GM12878 (cell line): Measurements from ENCODE around the gene CAP2.
"Not testable (repeated sequence)": the region's sequence is repeated elsewhere in the genome, so short reads cannot be mapped to it uniquely, and the experiment has no call there.

Source experiments
- ATF7 ChIP-seq: fragments of 450-650 bp; IDR thresholded peaks from 2 replicates; pipeline ENCODE4 v1.6.1; 2016; ENCODE audit warnings: low read depth, mild to moderate bottlenecking
- CTCF ChIP-seq, 3 experiments: IDR thresholded peaks in 2 of 3; conservative IDR thresholded peaks in 1 of 3; 2 replicates each; pipeline ENCODE4 v1.5.1; 2011; ENCODE audit warnings: low read depth in 3 of 3, low read length in 3 of 3, mild to moderate bottlenecking in 3 of 3, control low read depth in 2 of 3, moderate library complexity in 2 of 3, inconsistent platforms in 1 of 3, mixed read lengths in 1 of 3; ENCODE audit not compliant: control insufficient read depth in 2 of 3, insufficient read depth in 1 of 3; ENCODE audit errors: extremely low read depth in 1 of 3
- E2F4 ChIP-seq: IDR thresholded peaks from 2 replicates; pipeline ENCODE4 v1.6.1; 2012; ENCODE audit warnings: low read depth, low read length, improper control_type of control experiment
- NR2F1 ChIP-seq: fragments of 450-650 bp; conservative IDR thresholded peaks from 2 replicates; pipeline ENCODE4 v1.6.1; 2017; ENCODE audit warnings: mild to moderate bottlenecking
- POLR2A ChIP-seq: IDR thresholded peaks from 2 replicates; pipeline ENCODE4 v1.6.1; 2011; ENCODE audit warnings: low read depth, mild to moderate bottlenecking, low read length
- POLR2AphosphoS5 ChIP-seq: IDR thresholded peaks from 2 replicates; pipeline ENCODE4 v1.6.1; 2011; ENCODE audit warnings: mild to moderate bottlenecking, low read length, inconsistent platforms
- YY1 ChIP-seq: IDR thresholded peaks from 2 replicates; pipeline ENCODE4 v1.6.1; 2011; ENCODE audit warnings: low read depth, mild to moderate bottlenecking, low read length
- TF ChIP-seq, protein P1 (sequence below): fragments of 450-650 bp; formaldehyde crosslinking; IDR thresholded peaks from 2 replicates; pipeline ENCODE4 v1.5.0; 2022; ENCODE audit warnings: mild to moderate bottlenecking, missing genetic modification characterization
- TF ChIP-seq, protein P2 (sequence below): IDR thresholded peaks from 2 replicates; pipeline ENCODE4 v1.6.1; 2012; ENCODE audit warnings: low read depth, low read length, improper control_type of control experiment

DNA sequence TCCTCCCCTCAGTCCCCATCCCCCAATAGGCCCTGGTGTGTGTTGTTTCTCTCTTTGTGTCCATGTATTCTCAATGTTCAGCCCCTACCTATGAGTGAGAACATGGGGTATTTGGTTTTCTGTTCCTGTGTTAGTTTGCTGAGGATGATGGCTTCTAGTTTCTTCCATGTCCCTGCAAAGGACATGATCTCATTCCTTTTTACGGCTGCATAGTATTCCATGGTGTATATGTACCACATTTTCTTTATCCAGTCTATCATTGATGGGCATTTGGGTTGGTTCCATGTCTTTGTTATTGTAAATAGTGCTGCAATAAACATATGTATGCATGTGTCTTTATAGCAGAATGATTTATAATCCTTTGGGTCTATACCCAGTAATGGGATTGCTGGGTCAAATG, 21.0 kb downstream of the CAP2 start:
- TF ChIP-seq YY1; CTCF (IDR thresholded peaks at IDR 0.05 in 2 of 3, conservative IDR thresholded peaks at IDR 0.05 in 1 of 3; ENCODE audit: control insufficient read depth in 2 of 3, extremely low read depth in 1 of 3, insufficient read depth in 1 of 3, low read depth in 3 of 3, low read length in 3 of 3); POLR2AphosphoS5; E2F4; POLR2A; NR2F1; ATF7: not testable (repeated sequence)
- TF ChIP-seq, protein P1, sequence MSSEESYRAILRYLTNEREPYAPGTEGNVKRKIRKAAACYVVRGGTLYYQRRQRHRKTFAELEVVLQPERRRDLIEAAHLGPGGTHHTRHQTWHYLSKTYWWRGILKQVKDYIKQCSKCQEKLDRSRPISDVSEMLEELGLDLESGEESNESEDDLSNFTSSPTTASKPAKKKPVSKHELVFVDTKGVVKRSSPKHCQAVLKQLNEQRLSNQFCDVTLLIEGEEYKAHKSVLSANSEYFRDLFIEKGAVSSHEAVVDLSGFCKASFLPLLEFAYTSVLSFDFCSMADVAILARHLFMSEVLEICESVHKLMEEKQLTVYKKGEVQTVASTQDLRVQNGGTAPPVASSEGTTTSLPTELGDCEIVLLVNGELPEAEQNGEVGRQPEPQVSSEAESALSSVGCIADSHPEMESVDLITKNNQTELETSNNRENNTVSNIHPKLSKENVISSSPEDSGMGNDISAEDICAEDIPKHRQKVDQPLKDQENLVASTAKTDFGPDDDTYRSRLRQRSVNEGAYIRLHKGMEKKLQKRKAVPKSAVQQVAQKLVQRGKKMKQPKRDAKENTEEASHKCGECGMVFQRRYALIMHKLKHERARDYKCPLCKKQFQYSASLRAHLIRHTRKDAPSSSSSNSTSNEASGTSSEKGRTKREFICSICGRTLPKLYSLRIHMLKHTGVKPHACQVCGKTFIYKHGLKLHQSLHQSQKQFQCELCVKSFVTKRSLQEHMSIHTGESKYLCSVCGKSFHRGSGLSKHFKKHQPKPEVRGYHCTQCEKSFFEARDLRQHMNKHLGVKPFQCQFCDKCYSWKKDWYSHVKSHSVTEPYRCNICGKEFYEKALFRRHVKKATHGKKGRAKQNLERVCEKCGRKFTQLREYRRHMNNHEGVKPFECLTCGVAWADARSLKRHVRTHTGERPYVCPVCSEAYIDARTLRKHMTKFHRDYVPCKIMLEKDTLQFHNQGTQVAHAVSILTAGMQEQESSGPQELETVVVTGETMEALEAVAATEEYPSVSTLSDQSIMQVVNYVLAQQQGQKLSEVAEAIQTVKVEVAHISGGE (CRISPR knock-in tag): not testable (repeated sequence)
- TF ChIP-seq, protein P2, sequence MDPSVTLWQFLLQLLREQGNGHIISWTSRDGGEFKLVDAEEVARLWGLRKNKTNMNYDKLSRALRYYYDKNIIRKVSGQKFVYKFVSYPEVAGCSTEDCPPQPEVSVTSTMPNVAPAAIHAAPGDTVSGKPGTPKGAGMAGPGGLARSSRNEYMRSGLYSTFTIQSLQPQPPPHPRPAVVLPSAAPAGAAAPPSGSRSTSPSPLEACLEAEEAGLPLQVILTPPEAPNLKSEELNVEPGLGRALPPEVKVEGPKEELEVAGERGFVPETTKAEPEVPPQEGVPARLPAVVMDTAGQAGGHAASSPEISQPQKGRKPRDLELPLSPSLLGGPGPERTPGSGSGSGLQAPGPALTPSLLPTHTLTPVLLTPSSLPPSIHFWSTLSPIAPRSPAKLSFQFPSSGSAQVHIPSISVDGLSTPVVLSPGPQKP: not testable (repeated sequence)
